Endothelial cell of umbilical vein (primary cell): Measurements from ENCODE around the gene DUSP11. TPM values are rescaled to one million over a fixed set of nuclear protein-coding genes. Genes with fewer than 3 reads are reported as not detected.

ENCODE experiments used
- BruUV-seq: library from RNA; stranded (reverse); fragments of 400-500 nt; replicated peaks from 2 replicates; lab custom pipeline; 2021; lab: Mats Ljungman, UMichigan
- CTCF ChIA-PET: fragments of 300-600, 350-600 bp; sonication (Branson Sonifier 250); formaldehyde crosslinking; loops from one replicate; lab custom pipeline; 2021; ENCODE audit warnings: antibody characterized with exemption, inconsistent platforms; lab: Charles Lee
- POLR2A ChIA-PET: fragments of 300-600, 350-600 bp; sonication (Branson Sonifier 250); formaldehyde crosslinking; loops from one replicate; lab custom pipeline; 2021; ENCODE audit warnings: antibody characterized with exemption, inconsistent platforms; lab: Charles Lee
- DNase-seq: peaks from one replicate; pipeline ENCODE4 v3.0.0-alpha.2; 2011; ENCODE audit warnings: low read depth, low spot score
- FAIRE-seq: peaks from 2 replicates; lab custom pipeline; 2011; peaks lifted over from hg19 to GRCh38; lab: Jason Lieb, UNC
- H2AFZ ChIP-seq: 2 replicates; pipeline ENCODE4 v1.6.0; 2012; ENCODE audit warnings: low read depth, low read length, control low read depth, inconsistent platforms
- H3K27ac ChIP-seq: 2 replicates; pipeline ENCODE4 v1.5.1; 2011; ENCODE audit warnings: low read depth, mild to moderate bottlenecking, control low read depth, low read length, moderate library complexity; ENCODE audit not compliant: insufficient read depth
- H3K27me3 ChIP-seq, 2 experiments: 2 replicates each; pipeline versions ENCODE4 v1.6.0 to v1.6.1; 2011; ENCODE audit warnings: low read length in 2 of 2, mixed read lengths in 1 of 2; ENCODE audit not compliant: control insufficient read depth in 2 of 2, insufficient read depth in 2 of 2
- H3K36me3 ChIP-seq, 2 experiments: 2 replicates in 1 of 2; 3 replicates in 1 of 2; pipeline ENCODE4 v1.5.1; 2011; ENCODE audit warnings: low read length in 2 of 2, mild to moderate bottlenecking in 1 of 2, moderate library complexity in 1 of 2; ENCODE audit not compliant: control insufficient read depth in 2 of 2, insufficient read depth in 2 of 2; ENCODE audit errors: extremely low read depth in 1 of 2
- H3K4me1 ChIP-seq: 3 replicates; pipeline ENCODE4 v1.5.1; 2011; ENCODE audit warnings: mild to moderate bottlenecking, low read length; ENCODE audit not compliant: control insufficient read depth, insufficient read depth; ENCODE audit errors: extremely low read depth
- H3K4me2 ChIP-seq: 2 replicates; pipeline ENCODE4 v1.6.1; 2011; ENCODE audit warnings: low read length, control low read depth, mixed read lengths; ENCODE audit not compliant: insufficient read depth
- H3K4me3 ChIP-seq, 3 experiments: fragments of 200-600 bp in 1 of 3; sonication (generic), shearing (Covaris generic) in 1 of 3; replicated peaks in 1 of 3; 2 replicates each; pipeline ENCODE4 v1.5.1; 2011 to 2016; ENCODE audit warnings: control low read depth in 3 of 3, low read length in 3 of 3, mild to moderate bottlenecking in 2 of 3, inconsistent platforms in 1 of 3, low read depth in 1 of 3, moderate library complexity in 1 of 3; ENCODE audit not compliant: insufficient read depth in 1 of 3
- H3K79me2 ChIP-seq: 2 replicates; pipeline ENCODE4 v1.6.0; 2012; ENCODE audit warnings: low read length, inconsistent platforms; ENCODE audit not compliant: control insufficient read depth, insufficient read depth
- H3K9ac ChIP-seq: replicated peaks from 2 replicates; pipeline ENCODE3; 2011; ENCODE audit warnings: low read length, control low read depth; ENCODE audit not compliant: insufficient read depth; ENCODE audit errors: extremely low read depth
- H3K9me1 ChIP-seq: replicated peaks from 3 replicates; pipeline ENCODE4 v1.6.0; 2011; ENCODE audit warnings: mild to moderate bottlenecking, low read length; ENCODE audit not compliant: control insufficient read depth, insufficient read depth; ENCODE audit errors: extremely low read depth
- H3K9me3 ChIP-seq: replicated peaks from 2 replicates; pipeline ENCODE4 v1.5.1; 2012; ENCODE audit warnings: low read length, inconsistent platforms; ENCODE audit not compliant: control insufficient read depth, insufficient read depth
- H4K20me1 ChIP-seq: replicated peaks from 2 replicates; pipeline ENCODE3; 2011; ENCODE audit warnings: mild to moderate bottlenecking, low read length; ENCODE audit not compliant: control insufficient read depth, insufficient read depth; ENCODE audit errors: extremely low read depth
- CTCF ChIP-seq, 2 donors: IDR thresholded peaks; 1 replicate in 1 of 2; 2 replicates in 1 of 2; pipeline ENCODE4 v1.5.1; 2011; ENCODE audit warnings: low read length in 2 of 2, mild to moderate bottlenecking in 2 of 2, moderate library complexity in 2 of 2, control low read depth in 1 of 2, inconsistent platforms in 1 of 2, low read depth in 1 of 2; ENCODE audit not compliant: insufficient read depth in 1 of 2; ENCODE audit errors: extremely low read depth in 1 of 2
- EZH2 ChIP-seq: IDR thresholded peaks from 2 replicates; pipeline ENCODE4 v1.6.1; 2012; ENCODE audit warnings: borderline replicate concordance, low read depth, mild to moderate bottlenecking, moderate library complexity, low read length, inconsistent platforms; ENCODE audit not compliant: severe bottlenecking
- FOS ChIP-seq: IDR thresholded peaks from 2 replicates; pipeline ENCODE4 v1.6.1; 2011; ENCODE audit warnings: mild to moderate bottlenecking, low read length, moderate library complexity, borderline replicate concordance; ENCODE audit not compliant: insufficient read depth
- GATA2 ChIP-seq: IDR thresholded peaks from 2 replicates; pipeline ENCODE4 v1.7.0; 2011; ENCODE audit warnings: low read depth, mild to moderate bottlenecking, moderate library complexity, mixed read lengths, low read length; ENCODE audit not compliant: insufficient read length, insufficient read depth
- MAX ChIP-seq: IDR thresholded peaks from 2 replicates; pipeline ENCODE4 v1.6.1; 2011; ENCODE audit not compliant: insufficient read depth, insufficient read length
- MYC ChIP-seq: IDR thresholded peaks from one replicate; pipeline ENCODE4 v1.6.1; 2011; ENCODE audit warnings: mild to moderate bottlenecking, low read depth, low read length
- POLR2A ChIP-seq: IDR thresholded peaks from 2 replicates; pipeline ENCODE4 v1.6.1; 2012; ENCODE audit warnings: low read depth, mild to moderate bottlenecking, control low read depth, low read length
- POLR2AphosphoS5 ChIP-seq: IDR thresholded peaks from 2 replicates; pipeline ENCODE4 v1.6.1; 2012; ENCODE audit warnings: low read depth, mild to moderate bottlenecking, control low read depth, low read length, moderate library complexity; ENCODE audit not compliant: insufficient read depth
- dilution Hi-C: fragments of 300-500 bp; cut with MboI; formaldehyde crosslinking; loops from one replicate; pipeline ENCODE4 v1.15.0; 2019; ENCODE audit warnings: low sequenced_read_pairs; ENCODE audit not compliant: extremely low pct_ligation_motif_present
- intact Hi-C: fragments of 100-400 bp; cut with micrococcal nuclease; formaldehyde crosslinking; loops from one replicate; pipeline ENCODE4 v1.10.0; 2022
- polyA plus RNA-seq, 4 experiments: library from polyadenylated mRNA; depleted of rRNA in 3 of 4; stranded (reverse) in 3 of 4; unstranded in 1 of 4; fragments of >200 nt; gene quantifications; 2 replicates each; pipeline versions ENCODE4 v1.2.1 to v1.2.3, GENCODE V29; 2011 to 2012; ENCODE audit warnings: missing spikeins in 1 of 4
- total RNA-seq: library from RNA; stranded (reverse); gene quantifications from 2 replicates; pipeline ENCODE4 v1.2.3, GENCODE V29; 2021

DUSP11 gene
- total and polyA plus RNA-seq, 2 donors (not counting 3 experiments of a cell fraction or from before 2014, with no cell fraction given): 18.6 to 27.0 TPM

DNA sequence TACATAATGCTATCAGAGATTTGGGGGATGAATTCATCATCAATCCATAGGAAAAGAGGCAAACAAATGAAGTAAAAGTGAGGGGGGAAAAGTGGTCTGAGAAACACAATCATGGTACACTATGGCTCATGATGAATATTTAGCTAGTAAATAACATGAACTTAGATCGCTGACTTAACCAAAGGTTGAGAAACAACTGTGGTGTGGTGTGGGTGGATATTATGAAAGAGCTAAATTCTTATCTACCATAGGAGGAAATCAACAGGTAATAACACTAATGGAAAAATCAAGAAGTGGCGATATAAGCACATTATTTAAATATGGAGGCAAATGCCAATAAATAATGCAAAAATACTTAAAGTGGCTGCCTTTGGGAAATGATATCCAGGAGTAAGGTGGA is 30.6 kb downstream of the DUSP11 start:
- no peak for TF ChIP-seq CTCF (IDR thresholded peaks at IDR 0.05; ENCODE audit: extremely low read depth in 1 of 2, insufficient read depth in 1 of 2, low read depth in 1 of 2, low read length in 2 of 2)
- no peak for TF ChIP-seq EZH2
- no peak for TF ChIP-seq FOS
- TF ChIP-seq POLR2AphosphoS5: no peak
- TF ChIP-seq GATA2: no peak

DNA sequence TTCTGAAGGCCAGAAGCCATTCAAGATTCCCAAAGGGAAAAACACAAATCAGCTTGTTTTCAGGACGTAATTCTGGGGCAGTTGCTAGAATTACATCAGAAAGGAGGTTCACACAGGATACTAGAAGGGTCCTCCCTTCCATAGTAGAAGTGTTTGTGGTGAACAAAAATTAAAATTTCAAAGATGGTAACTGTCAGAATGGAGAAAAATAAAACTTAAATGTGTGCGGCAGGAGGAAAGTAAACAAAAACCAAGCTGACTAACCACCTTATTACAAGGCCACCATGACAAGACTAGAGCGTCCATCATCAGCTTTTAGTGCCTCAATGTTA is 33.1 kb downstream of the DUSP11 start:
- POLR2A ChIA-PET: interaction anchor here (2.0 kb wide), 1 partner anchor 10 kb away, joined by 11 read pairs; the partner anchor contains the start of gene TPRKB
- H3K4me3 ChIP-seq: no peak overlapping the region
- CTCF ChIA-PET: interaction anchor here (0.6 to 2.0 kb wide), 6 partner anchors 9 to 840 kb away, joined by 3 to 9 read pairs (median 3); partner anchors contain the start of gene TPRKB
- peak overlapping the region; percentile 91 for H3K27ac ChIP-seq
- BruUV-seq: no TSS peak
- FAIRE-seq: no peak
- peak overlapping the region; percentile 43 for H3K9ac ChIP-seq
- no peaks in the 10 kb centered on the region for H3K9me3 ChIP-seq
- dilution Hi-C loops (no loop called here), intact Hi-C loops (loop anchor here (1.0 kb wide), 2 partner anchors 10 to 33 kb away; partner anchors contain the start of genes DUSP11 and TPRKB)
- no peaks in the 10 kb centered on the region for H3K27me3 ChIP-seq
- no peaks in the 10 kb centered on the region for H3K36me3 ChIP-seq
- no peaks in the 10 kb centered on the region for H4K20me1 ChIP-seq
- H3K4me1 ChIP-seq: peaks cover 17% of the 10 kb centered on the region
- peak overlapping the region; percentile 66 for H3K4me2 ChIP-seq
- H3K79me2 ChIP-seq: no peaks in the 10 kb centered on the region
- DNase-seq: no peak
- H3K9me1 ChIP-seq: no peaks in the 10 kb centered on the region
- TF ChIP-seq EZH2: no peak
- TF ChIP-seq GATA2: no peak
- no peak for TF ChIP-seq POLR2AphosphoS5
- TF ChIP-seq MAX: no peak
- TF ChIP-seq POLR2A: no peak
- TF ChIP-seq MYC: no peak
- peak overlapping the region; percentile 45 for H2AFZ ChIP-seq

More for the DNA sequence above, 30.6 kb downstream of the DUSP11 start:
- Histone ChIP-seq H2AFZ (no peak overlapping the region), H3K4me3 (no peak overlapping the region), H3K9ac (no peak overlapping the region), H4K20me1 (no peaks in the 10 kb centered on the region), H3K36me3 (peaks cover 0 to 5% of the 10 kb centered on the region in 2 experiments), H3K9me1 (no peaks in the 10 kb centered on the region), H3K9me3 (no peaks in the 10 kb centered on the region), H3K79me2 (no peaks in the 10 kb centered on the region), H3K27me3 (no peaks in the 10 kb centered on the region), H3K4me1 (peaks cover 17% of the 10 kb centered on the region), H3K4me2 (no peak overlapping the region), H3K27ac (no peak overlapping the region)
- no peak for FAIRE-seq
- DNase-seq: no peak
- intact Hi-C loops (no loop called here), dilution Hi-C loops (no loop called here)
- ChIA-PET CTCF (interaction anchor here (1.0 kb wide), 1 partner anchor 11 kb away, joined by 4 read pairs; no protein-coding TSS in a partner anchor), POLR2A (no interaction called here)
- BruUV-seq: no TSS peak
